ENCODE measurements around the gene STARD3NL.
"Not testable (repeated sequence)": the region's sequence is repeated elsewhere in the genome, so short reads cannot be mapped to it uniquely, and the experiment has no call there.

Gene STARD3NL

GRCh38 chr7:38223306-38223705 is 45.3 kb downstream of the STARD3NL start:
- peak; percentile 34 to 58 for DNase-seq

- DNase-seq, result no peak
Observed at GRCh38 chr7:38224392-38224791, 46.3 kb downstream of the STARD3NL start.

- DNase-seq, result no peak
Observed at GRCh38 chr7:38229386-38229785, 51.3 kb downstream of the STARD3NL start.

GRCh38 chr7:38229884-38230642 is 52.0 kb downstream of the STARD3NL start:
- DNase-seq, result peak in 1 of 2 donors; percentile 9

- peak; percentile 54 to 65 for DNase-seq
Observed at GRCh38 chr7:38232502-38233366, 54.7 kb downstream of the STARD3NL start.

- not testable (repeated sequence) for DNase-seq
Observed at GRCh38 chr7:38234759-38235158, 56.7 kb downstream of the STARD3NL start.

- DNase-seq, result no peak
Observed at GRCh38 chr7:38235606-38236005, 57.6 kb downstream of the STARD3NL start.

GRCh38 chr7:38239129-38239528 is 61.1 kb downstream of the STARD3NL start:
- DNase-seq, result not testable (repeated sequence)

- DNase-seq, result no peak
Observed at GRCh38 chr7:38241071-38241470, 63.0 kb downstream of the STARD3NL start.

- no peak for DNase-seq
Observed at GRCh38 chr7:38242814-38243213, 64.8 kb downstream of the STARD3NL start.

- peak; percentile 23 to 73 for DNase-seq
Observed at GRCh38 chr7:38243345-38243744, 65.3 kb downstream of the STARD3NL start.

- no peak for DNase-seq
Observed at GRCh38 chr7:38244516-38244915, 66.5 kb downstream of the STARD3NL start.

GRCh38 chr7:38245409-38245977 is 67.4 kb downstream of the STARD3NL start:
- DNase-seq, result no peak

GRCh38 chr7:38248069-38248567 is 70.1 kb downstream of the STARD3NL start:
- no peak for DNase-seq

GRCh38 chr7:38249849-38250248 is 71.8 kb downstream of the STARD3NL start:
- peak in 1 of 2 donors; percentile 44 for DNase-seq

- no peak for DNase-seq
Observed at GRCh38 chr7:38257350-38257677, 79.3 kb downstream of the STARD3NL start.

GRCh38 chr7:38259157-38259556 is 81.1 kb downstream of the STARD3NL start:
- not testable (repeated sequence) for DNase-seq

- not testable (repeated sequence) for DNase-seq
Observed at GRCh38 chr7:38261601-38262000, 83.6 kb downstream of the STARD3NL start.

GRCh38 chr7:38262026-38262425 is 84.0 kb downstream of the STARD3NL start:
- DNase-seq, result not testable (repeated sequence)

GRCh38 chr7:38262545-38262944 is 84.5 kb downstream of the STARD3NL start:
- DNase-seq, result no peak

- not testable (repeated sequence) for DNase-seq
Observed at GRCh38 chr7:38263274-38263673, 85.2 kb downstream of the STARD3NL start.

- not testable (repeated sequence) for DNase-seq
Observed at GRCh38 chr7:38264602-38265001, 86.6 kb downstream of the STARD3NL start.

GRCh38 chr7:38265958-38266357 is 87.9 kb downstream of the STARD3NL start:
- peak; percentile 24 to 44 for DNase-seq
